HepG2 (cell line): ENCODE measurements around the gene RTEL1. TPM values are rescaled to one million over a fixed set of nuclear protein-coding genes. Genes with fewer than 3 reads are reported as not detected.

Experiments
- CEBPB ChIP-seq: IDR thresholded peaks from 2 replicates; pipeline ENCODE4 v1.6.1; 2011; ENCODE audit warnings: low read depth, low read length, improper control_type of control experiment, borderline replicate concordance
- DPF2 ChIP-seq: sonication (generic); formaldehyde crosslinking; IDR thresholded peaks from 2 replicates; pipeline ENCODE4 v1.4.0; 2020; ENCODE audit warnings: mild to moderate bottlenecking, low read depth, missing genetic modification reagents, borderline replicate concordance
- HOXA7 ChIP-seq: sonication (generic); formaldehyde crosslinking; IDR thresholded peaks from 2 replicates; pipeline ENCODE4 v1.8.1; 2022; ENCODE audit warnings: mild to moderate bottlenecking, missing genetic modification reagents, moderate library complexity
- MBD4 ChIP-seq: IDR thresholded peaks from 2 replicates; pipeline ENCODE4 v1.6.1; 2012; ENCODE audit warnings: low read length, inconsistent platforms, borderline replicate concordance
- NCOA5 ChIP-seq: sonication (generic); formaldehyde crosslinking; IDR thresholded peaks from 2 replicates; pipeline ENCODE4 v1.4.0; 2020; ENCODE audit warnings: missing genetic modification reagents
- NR3C1 ChIP-seq: sonication (generic); formaldehyde crosslinking; IDR thresholded peaks from 2 replicates; pipeline ENCODE4 v1.4.0; 2020; ENCODE audit warnings: missing genetic modification reagents
- PHF21A ChIP-seq: sonication (generic); formaldehyde crosslinking; IDR thresholded peaks from 2 replicates; pipeline ENCODE4 v1.5.0; 2020; ENCODE audit warnings: mild to moderate bottlenecking, missing genetic modification reagents
- POLR2A ChIP-seq, 2 experiments: IDR thresholded peaks; 2 replicates each; pipeline ENCODE4 v1.6.1; 2011; ENCODE audit warnings: low read depth in 2 of 2, low read length in 2 of 2, mild to moderate bottlenecking in 1 of 2, moderate library complexity in 1 of 2; ENCODE audit not compliant: insufficient read depth in 1 of 2
- SAFB2 ChIP-seq: sonication (generic); formaldehyde crosslinking; IDR thresholded peaks from 2 replicates; pipeline ENCODE4 v1.5.1; 2020; ENCODE audit warnings: missing genetic modification reagents, low read depth, mild to moderate bottlenecking, borderline replicate concordance
- XRCC5 ChIP-seq: fragments of 200-400 bp; formaldehyde crosslinking; optimal IDR thresholded peaks from 2 replicates; pipeline ENCODE3; 2017; ENCODE audit warnings: mild to moderate bottlenecking, low read length
- YY1 ChIP-seq: IDR thresholded peaks from 2 replicates; pipeline ENCODE4 v1.6.1; 2011; ENCODE audit warnings: low read length, low read depth, moderate library complexity, mild to moderate bottlenecking; ENCODE audit not compliant: insufficient read depth, insufficient replicate concordance
- ZNF333 ChIP-seq: sonication (generic); formaldehyde crosslinking; IDR thresholded peaks from 2 replicates; pipeline ENCODE4 v1.4.0; 2020; ENCODE audit warnings: mild to moderate bottlenecking, missing genetic modification reagents, borderline replicate concordance
- ZNF446 ChIP-seq: sonication (generic); formaldehyde crosslinking; IDR thresholded peaks from 2 replicates; pipeline ENCODE4 v1.5.0; 2020; ENCODE audit warnings: mild to moderate bottlenecking, missing genetic modification reagents
- ZNF496 ChIP-seq: sonication (generic); formaldehyde crosslinking; IDR thresholded peaks from 2 replicates; pipeline ENCODE4 v1.8.1; 2023; ENCODE audit warnings: mild to moderate bottlenecking, moderate library complexity, missing genetic modification reagents; ENCODE audit not compliant: insufficient replicate concordance
- ZNF562 ChIP-seq: sonication (generic); formaldehyde crosslinking; IDR thresholded peaks from 2 replicates; pipeline ENCODE4 v1.8.0; 2022; ENCODE audit warnings: missing genetic modification reagents, borderline replicate concordance
- ZNF615 ChIP-seq: sonication (generic); formaldehyde crosslinking; IDR thresholded peaks from 2 replicates; pipeline ENCODE4 v1.5.0; 2020; ENCODE audit warnings: mild to moderate bottlenecking, missing genetic modification reagents, borderline replicate concordance
- ZNF674 ChIP-seq: sonication (generic); formaldehyde crosslinking; IDR thresholded peaks from 2 replicates; pipeline ENCODE4 v1.5.0; 2020; ENCODE audit warnings: low read depth, mild to moderate bottlenecking, missing genetic modification reagents
- polyA plus RNA-seq, 8 experiments: library from polyadenylated mRNA; depleted of rRNA in 3 of 8; stranded (reverse) in 7 of 8; unstranded in 1 of 8; fragments of >200 nt; fragmentation: Illumina TruSeq in 4 of 8; extraction: Trizol in 4 of 8; gene quantifications; 2 replicates each; pipeline versions ENCODE4 v1.2.1 to v1.2.3, GENCODE V29; 2011 to 2016; ENCODE audit warnings: low read depth in 4 of 8, missing spikeins in 1 of 8, mixed read lengths in 1 of 8; ENCODE audit not compliant: insufficient read depth in 1 of 8
- total RNA-seq, 5 experiments: library from RNA; depleted of rRNA; stranded (reverse); fragments of >200 nt; fragmentation: Illumina TruSeq; extraction: Trizol; gene quantifications; 2 replicates each; pipeline ENCODE4 v1.2.3, GENCODE V29; 2016; ENCODE audit warnings: low read depth in 1 of 5
- TF ChIP-seq, protein P1 (sequence below): sonication (generic); formaldehyde crosslinking; IDR thresholded peaks from 2 replicates; pipeline ENCODE4 v1.4.0; 2020; ENCODE audit warnings: mild to moderate bottlenecking, missing genetic modification reagents
- TF ChIP-seq, protein P2 (sequence below): sonication (generic); formaldehyde crosslinking; IDR thresholded peaks from 2 replicates; pipeline ENCODE4 v1.5.1; 2020; ENCODE audit warnings: mild to moderate bottlenecking, missing genetic modification reagents, moderate library complexity
- TF ChIP-seq, protein P3 (sequence below): IDR thresholded peaks from 2 replicates; pipeline ENCODE4 v1.6.1; 2012; ENCODE audit warnings: low read depth, low read length, improper control_type of control experiment
- TF ChIP-seq, protein P4 (sequence below): sonication (generic); formaldehyde crosslinking; IDR thresholded peaks from 2 replicates; pipeline ENCODE4 v1.8.1; 2022; ENCODE audit warnings: low read depth, mild to moderate bottlenecking, missing genetic modification reagents
- TF ChIP-seq, protein P5 (sequence below): sonication (generic); formaldehyde crosslinking; IDR thresholded peaks from 2 replicates; pipeline ENCODE4 v1.4.0; 2020; ENCODE audit warnings: missing genetic modification reagents

The RTEL1 gene
- total and polyA plus RNA-seq, 2 of the 13 experiments (the other 11 are each of a cell fraction or from before 2014, with no cell fraction given): 21.8 to 36.4 TPM

DNA sequence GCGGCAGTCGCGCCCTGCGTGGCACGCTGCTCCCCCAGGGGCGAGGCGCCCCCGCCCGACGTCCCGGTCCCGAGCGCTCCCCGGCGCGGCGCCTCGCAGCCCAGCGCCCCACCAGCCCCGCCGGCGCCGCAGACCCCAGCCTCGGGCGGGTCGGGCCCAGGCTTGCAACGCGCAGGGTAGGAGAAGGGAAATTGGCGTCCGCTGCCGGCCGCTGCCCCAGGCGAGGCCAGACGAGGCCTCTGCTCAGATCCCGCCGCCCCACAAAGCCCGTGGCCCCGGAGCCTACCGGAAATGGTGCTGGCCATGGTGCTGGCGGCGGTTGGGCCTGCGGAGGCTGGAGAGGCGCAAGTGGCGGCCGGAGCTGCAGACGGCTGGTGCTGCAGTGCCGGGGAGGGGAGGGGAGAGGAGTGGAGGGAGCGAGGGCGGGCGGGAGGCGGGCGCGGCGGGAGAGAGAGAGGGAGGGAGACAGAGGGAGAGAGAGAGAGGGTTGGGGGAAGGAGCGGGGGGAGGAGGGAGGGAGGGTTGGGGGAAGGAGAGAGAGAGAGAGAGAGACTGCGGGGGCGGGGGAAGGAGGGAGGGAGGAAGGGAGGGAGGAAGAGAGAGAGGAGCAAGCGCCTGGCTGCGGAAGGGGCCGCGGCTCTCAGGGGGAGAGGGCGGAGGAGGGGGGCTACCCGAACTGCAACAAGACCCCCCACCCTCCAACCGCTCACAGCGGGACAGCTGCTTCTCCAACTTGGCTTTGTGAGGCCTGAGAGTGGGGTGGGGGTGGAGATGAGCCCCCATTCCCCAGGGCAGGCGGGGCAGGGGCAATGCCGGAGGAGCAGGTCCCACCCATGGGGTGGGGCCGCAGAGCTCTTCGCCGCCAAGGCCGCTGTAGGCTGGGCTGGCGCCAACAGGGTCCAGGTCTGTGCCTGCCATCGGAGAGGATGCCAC lies 4.8 kb upstream of the RTEL1 start, which contains the start of gene STMN3 (continued):
- TF ChIP-seq YY1 (peak; percentile 72), CEBPB (no peak), SAFB2 (no peak; the same call in 1 of the 2 replicates), DPF2 (CRISPR knock-in tag) (no peak; the same call in 1 of the 2 replicates), ZNF615 (CRISPR knock-in tag) (0 out of 2 replicates have a peak, but pooled peaks have one; percentile 58), POLR2A (IDR thresholded peaks at IDR 0.05; ENCODE audit: insufficient read depth in 1 of 2, low read depth in 2 of 2, low read length in 2 of 2) (peak in 1 of 2 experiments; percentile 66; a peak in 2 of 4 replicates), XRCC5 (peak; percentile 93), NCOA5 (no peak), PHF21A (CRISPR knock-in tag) (peak; percentile 49; the same call in 1 of the 2 replicates), ZNF333 (CRISPR knock-in tag) (peak; percentile 91; the same call in 1 of the 2 replicates), MBD4 (no peak), ZNF562 (CRISPR knock-in tag) (peak; percentile 55; the same call in 1 of the 2 replicates), ZNF446 (CRISPR knock-in tag) (peak; percentile 98), ZNF674 (CRISPR knock-in tag) (peak; percentile 87; the same call in 1 of the 2 replicates), ZNF496 (peak; percentile 60), NR3C1 (CRISPR knock-in tag) (peak; percentile 96), HOXA7 (0 out of 2 replicates have a peak, but pooled peaks have one; percentile 92)
- TF ChIP-seq, protein P1, sequence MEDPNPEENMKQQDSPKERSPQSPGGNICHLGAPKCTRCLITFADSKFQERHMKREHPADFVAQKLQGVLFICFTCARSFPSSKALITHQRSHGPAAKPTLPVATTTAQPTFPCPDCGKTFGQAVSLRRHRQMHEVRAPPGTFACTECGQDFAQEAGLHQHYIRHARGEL (CRISPR knock-in tag): no peak
- TF ChIP-seq, protein P2, sequence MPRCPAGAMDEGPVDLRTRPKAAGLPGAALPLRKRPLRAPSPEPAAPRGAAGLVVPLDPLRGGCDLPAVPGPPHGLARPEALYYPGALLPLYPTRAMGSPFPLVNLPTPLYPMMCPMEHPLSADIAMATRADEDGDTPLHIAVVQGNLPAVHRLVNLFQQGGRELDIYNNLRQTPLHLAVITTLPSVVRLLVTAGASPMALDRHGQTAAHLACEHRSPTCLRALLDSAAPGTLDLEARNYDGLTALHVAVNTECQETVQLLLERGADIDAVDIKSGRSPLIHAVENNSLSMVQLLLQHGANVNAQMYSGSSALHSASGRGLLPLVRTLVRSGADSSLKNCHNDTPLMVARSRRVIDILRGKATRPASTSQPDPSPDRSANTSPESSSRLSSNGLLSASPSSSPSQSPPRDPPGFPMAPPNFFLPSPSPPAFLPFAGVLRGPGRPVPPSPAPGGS: peak; percentile 93
- TF ChIP-seq, protein P3, sequence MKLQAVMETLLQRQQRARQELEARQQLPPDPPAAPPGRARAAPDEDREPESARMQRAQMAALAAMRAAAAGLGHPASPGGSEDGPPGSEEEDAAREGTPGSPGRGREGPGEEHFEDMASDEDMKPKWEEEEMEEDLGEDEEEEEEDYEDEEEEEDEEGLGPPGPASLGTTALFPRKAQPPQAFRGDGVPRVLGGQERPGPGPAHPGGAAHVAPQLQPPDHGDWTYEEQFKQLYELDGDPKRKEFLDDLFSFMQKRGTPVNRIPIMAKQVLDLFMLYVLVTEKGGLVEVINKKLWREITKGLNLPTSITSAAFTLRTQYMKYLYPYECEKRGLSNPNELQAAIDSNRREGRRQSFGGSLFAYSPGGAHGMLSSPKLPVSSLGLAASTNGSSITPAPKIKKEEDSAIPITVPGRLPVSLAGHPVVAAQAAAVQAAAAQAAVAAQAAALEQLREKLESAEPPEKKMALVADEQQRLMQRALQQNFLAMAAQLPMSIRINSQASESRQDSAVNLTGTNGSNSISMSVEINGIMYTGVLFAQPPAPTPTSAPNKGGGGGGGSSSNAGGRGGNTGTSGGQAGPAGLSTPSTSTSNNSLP: no peak
- TF ChIP-seq, protein P4, sequence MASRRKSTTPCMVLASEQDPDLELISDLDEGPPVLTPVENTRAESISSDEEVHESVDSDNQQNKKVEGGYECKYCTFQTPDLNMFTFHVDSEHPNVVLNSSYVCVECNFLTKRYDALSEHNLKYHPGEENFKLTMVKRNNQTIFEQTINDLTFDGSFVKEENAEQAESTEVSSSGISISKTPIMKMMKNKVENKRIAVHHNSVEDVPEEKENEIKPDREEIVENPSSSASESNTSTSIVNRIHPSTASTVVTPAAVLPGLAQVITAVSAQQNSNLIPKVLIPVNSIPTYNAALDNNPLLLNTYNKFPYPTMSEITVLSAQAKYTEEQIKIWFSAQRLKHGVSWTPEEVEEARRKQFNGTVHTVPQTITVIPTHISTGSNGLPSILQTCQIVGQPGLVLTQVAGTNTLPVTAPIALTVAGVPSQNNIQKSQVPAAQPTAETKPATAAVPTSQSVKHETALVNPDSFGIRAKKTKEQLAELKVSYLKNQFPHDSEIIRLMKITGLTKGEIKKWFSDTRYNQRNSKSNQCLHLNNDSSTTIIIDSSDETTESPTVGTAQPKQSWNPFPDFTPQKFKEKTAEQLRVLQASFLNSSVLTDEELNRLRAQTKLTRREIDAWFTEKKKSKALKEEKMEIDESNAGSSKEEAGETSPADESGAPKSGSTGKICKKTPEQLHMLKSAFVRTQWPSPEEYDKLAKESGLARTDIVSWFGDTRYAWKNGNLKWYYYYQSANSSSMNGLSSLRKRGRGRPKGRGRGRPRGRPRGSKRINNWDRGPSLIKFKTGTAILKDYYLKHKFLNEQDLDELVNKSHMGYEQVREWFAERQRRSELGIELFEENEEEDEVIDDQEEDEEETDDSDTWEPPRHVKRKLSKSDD: peak; percentile 90; the same call in 1 of the 2 replicates
- TF ChIP-seq, protein P5, sequence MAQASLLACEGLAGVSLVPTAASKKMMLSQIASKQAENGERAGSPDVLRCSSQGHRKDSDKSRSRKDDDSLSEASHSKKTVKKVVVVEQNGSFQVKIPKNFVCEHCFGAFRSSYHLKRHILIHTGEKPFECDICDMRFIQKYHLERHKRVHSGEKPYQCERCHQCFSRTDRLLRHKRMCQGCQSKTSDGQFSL: 0 out of 2 replicates have a peak, but pooled peaks have one; percentile 72
